NCI-H510A treated with DMSO at 0.1 percent for 48 hours (cell line): ENCODE results near the gene AKR7A3.
"Not testable (repeated sequence)": the region's sequence is repeated elsewhere in the genome, so short reads cannot be mapped to it uniquely, and the experiment has no call there.

Experiments
- DNase-seq: peaks from one replicate; lab custom pipeline; 2025; lab: John Stamatoyannopoulos, UW

AKR7A3 gene

DNA sequence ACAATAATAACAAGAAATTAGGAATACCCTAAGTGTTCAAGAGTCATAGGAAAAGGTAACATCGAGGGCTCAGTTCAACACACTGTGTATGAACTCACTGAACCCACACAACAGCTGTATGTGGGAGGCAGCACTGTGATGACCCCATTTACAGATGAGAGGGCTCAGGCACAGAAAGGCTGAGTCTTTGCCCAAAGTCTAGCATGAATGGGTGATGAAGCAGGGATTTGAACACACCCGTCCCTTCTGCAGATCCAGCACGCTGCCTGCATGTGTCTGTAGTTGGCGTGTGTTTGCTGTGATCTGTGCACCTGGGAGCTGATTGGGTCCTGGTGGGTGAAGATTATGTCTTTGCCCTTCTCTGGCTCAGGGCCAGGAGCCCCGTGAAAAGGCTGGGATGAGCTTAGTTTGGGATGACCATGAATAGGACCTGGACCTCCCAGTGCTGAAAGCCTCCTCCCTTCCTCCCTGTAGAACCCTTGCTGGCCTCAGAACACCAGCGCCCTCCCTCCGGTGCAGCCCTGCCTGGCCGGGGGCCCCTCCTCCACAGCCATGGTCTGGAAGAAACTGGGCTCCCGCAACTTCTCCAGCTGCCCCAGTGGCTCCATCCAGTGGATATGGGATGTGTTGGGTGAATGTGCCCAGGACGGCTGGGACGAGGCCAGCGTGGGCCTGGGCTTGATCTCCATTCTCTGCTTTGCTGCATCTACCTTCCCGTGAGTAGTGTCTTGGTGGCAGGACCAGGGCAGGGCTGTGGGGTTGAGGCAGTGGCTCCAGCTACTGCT is 28.7 kb upstream of the AKR7A3 start:
- DNase-seq: no peak

DNA sequence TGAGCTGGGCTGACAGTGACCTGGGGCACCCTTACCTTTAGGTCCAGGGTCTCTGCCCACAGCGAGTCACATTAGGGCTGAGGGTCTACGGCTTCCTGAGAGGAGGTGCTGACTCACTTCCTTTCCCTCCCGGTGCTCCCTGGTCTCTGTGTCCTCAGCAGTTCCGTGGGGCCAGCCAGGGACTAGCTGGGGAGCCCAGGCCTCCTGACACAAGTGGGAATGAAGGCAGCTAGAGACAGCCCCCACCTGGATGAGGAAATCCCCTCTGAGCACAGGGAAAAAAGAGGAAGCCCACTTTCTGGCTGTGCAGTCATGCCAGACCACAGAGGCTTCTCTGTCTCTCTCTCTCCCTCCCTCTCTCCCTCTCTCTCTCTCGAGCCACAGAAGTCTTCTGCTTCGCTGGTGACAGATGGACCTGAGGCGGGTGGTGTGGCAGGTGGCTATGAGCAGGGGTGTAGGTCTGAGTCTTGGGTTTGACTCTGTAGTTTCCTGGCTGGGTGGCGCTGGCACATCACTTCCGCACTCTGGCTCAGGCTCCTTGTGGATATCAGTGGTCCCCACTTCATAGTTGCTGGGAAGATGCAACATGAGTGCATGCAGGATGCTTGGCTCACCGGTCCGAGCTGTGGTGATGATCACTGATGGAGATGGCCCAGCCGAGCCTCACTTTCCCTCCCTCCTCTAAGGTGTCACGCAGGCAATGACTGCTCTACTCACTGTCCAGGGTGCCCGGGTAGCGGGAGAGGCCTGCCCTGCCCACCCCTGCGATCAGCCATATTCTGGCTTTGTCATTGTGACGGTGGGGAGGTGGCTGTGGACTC is 27.0 kb upstream of the AKR7A3 start:
- no peak for DNase-seq

DNA sequence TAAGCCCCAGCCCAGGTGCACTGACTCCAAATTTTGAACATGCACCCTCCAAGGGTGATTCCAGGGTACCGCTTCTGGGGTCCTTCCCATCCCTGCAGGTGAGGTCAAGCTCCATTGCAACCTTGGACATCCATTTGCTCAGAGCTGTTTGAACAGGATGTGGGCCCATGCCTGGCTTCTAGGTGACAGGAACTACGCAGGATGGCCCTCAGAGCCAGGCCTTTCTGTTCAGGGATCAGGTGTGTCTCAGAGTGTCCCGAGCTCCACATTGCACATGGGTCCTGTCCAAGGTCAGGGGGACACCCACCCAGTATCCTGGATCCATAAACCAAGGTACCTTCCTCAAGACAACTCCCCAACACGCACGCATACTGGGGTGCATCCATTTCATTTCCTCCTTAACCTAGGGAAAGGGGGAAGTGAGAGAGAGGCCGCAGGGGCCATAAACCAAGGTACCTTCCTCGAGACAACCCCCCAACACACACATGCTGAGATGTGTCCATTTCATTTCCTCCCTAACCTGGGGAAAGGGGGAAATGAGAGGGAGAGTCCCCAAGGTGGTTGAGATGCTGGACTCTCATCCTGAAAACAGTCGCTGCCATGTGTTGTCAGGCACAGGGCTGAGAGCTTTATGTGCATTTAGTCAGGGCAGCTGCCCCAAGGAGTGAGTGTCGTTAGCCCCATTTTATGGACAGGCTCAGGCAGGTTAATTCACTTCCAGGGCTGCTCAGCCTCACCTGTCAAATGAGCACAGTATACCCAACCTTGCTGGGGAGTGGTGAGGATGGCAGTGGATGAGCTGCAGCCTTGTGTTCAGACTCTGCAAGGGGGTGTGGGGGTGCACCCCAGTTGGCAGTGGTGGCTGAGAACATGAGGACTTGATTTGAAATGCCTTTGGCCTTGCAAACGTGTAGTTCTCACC is 25.7 kb upstream of the AKR7A3 start:
- DNase-seq: no peak

DNA sequence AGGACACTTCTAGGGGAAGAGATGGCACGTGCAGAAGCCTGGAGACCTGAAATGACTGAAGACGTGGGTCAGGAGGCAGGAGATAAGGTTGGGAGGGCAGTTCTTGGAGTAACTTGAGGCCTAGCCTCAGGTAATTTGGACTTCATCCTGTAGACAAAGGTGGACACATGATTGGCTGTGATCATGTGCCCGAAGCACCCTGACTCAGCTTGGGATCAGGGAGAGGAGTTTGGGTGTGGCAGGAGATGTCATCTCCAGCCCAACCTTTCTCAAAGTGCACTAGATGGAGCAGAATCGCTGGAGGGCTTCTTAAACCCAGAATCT is 25.0 kb upstream of the AKR7A3 start:
- no peak for DNase-seq

DNA sequence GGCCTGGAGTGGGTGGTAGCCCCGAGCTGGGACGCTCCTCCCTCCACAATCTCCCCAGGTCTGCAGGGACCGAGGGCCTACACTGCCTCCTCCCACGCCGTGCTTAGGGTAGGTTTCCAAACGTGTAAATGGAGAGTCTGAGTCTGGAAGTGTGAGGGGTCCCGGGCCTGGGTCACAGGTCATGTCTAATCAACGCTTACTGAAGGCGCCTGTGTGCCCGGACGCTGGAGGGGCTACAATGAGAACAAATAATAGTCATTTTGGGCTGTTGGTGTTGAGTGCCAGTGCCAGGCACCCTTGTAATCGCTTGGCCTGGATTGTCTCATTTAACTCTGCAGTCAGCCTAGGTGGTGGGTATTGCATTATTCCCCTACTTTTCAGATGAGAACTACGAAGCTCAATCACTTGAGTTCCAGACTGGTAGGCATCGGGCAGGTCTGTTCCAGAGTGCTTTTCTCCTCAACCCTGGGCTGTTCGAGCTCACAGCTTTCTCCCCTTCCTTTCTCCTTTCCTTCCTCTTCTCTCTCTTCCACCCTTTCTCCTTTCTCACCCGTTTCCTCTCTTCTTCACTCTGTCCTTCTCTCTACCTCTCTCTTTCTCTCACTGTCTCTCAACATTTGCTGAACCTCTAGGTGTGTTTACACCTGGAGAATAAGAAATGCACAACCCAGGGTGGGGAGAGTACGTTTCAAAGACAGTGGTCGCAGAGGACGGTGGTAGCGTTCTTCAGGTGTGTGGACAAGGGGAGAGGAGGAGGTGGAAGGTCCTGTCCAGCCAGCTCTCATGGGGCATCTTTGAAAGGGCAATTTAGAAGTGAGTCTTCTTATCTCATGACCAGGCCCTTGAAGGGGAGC is 24.4 kb upstream of the AKR7A3 start:
- no peak for DNase-seq

DNA sequence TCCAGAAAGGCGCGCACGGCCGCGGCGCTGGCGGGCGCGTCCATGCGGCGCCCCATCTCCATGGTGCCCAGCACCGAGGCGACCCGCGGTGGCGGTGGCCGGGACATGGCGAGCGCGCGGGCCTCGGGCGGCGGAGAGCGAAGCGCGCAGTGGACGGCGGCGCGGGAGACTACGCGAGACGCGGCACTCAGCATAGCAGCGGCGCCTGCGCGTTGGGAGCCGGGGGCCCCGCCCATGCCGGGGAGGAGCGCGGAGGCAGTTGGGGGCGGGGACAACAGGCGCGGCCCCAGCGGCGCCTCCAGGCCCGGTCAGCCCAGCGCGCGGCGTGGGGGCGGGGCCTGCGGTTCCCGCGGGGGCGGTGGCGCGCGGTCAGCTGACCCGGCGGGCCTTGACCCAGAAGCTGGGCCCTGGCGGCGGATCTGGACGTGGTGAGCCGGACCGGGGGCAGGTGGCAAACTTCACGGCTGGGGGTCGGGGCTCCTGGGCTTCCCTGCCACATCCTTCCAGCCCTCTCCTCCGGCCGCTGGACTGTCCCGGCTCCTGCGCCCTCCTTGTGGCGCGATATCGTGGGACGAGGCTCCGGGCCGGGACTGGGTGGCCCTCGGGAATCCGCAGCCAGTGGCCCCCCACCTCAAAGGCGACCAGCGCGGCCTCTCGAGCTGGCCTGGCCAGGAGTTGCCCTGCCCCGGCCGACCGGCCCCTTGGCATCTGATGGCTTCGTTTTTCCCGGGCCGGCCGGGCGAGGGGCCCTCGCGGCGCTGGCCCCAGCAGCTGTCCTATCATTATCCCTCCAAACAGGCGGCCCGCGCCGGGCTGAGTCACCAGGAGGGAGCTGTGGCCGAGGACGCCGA is 23.6 kb upstream of the AKR7A3 start, which contains the start of the genes AKR7A2 and SLC66A1:
AKR7A2 (minus strand) TSS at position 214 of the 851 bp plus-strand sequence; CDS start at position 194, 20 bp downstream.
SLC66A1 (plus strand) TSS at position 396 of the 851 bp plus-strand sequence. CDS start 5,352 bp downstream, outside the sequence.
- peak; percentile 77 for DNase-seq

DNA sequence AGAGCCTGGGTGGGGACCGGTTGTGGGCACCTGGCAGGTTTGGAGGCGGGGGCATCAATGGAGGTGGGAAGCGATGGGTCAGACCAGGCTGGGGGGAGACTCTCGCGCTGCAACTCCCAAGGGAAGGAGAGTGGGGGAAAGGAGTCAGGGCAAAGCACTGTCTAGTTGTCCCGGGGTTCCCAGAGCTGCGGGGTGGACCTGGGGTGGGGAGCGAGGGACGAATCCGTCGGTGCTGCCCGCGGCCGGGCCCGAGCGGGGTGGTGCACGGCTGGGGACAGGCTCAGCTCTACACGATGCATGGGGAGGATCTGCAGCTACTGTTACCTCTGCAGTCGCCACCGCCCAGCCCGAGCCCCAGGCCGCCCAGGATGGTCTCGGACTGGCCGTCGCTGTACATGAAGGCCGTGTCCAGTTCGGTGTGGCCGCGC is 22.9 kb upstream of the AKR7A3 start:
- no peak for DNase-seq

DNA sequence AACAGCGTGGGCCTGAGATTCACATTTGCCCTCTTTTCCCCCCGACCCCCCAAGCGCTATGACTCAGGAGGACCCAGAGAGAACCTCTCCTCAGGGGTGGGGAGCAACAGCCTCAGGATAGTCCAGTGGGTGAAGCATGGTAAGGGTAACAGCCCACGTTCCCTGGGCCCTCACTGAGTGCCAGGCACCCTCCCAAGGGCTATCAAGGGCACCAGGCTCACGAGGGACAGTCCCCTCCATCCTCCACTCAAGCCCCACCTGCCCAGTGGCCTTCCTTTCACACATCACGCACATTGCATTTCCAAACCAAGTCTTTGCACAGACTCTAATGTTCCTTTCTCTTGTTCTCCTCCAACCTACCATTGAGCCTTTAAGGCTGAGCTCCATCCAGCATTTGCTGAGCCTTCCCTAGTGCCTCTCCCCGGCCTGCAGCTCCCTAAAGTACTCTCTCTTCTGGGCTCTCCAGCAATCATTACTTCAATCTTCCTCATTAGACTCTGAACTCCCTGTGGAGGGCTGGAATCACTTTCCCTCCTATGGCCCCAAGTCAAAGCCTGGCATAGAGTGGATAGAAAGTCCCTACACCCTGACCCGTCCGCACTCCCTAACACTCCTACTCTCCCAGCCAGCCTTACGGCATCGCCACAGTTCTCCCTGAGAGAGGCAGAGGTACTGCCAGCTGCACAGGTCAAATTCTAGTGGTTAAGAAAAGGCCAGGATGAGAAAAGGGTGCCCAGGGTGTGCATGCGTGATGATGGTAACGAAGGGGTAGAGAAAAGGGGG is 22.3 kb upstream of the AKR7A3 start:
- no peak for DNase-seq

DNA sequence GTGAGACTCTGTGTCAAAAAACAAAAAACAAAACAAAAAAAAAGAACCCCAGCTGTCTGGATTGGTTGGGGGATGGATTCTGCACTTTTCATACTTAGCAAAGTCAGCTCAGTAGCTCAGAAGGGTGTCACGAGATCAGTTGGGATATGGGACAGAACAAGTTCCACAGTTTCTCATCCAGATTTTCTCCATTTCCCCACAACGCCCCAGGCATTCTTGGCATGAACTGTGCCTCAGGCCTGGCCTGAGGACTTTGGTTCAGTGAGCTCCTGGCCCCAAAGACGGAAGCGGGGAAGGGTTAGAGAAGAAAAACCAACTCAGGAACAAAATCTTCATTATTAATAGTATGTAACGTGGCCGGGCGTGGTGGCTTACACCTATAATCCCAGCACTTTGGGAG is 21.5 kb upstream of the AKR7A3 start:
- no peak for DNase-seq

DNA sequence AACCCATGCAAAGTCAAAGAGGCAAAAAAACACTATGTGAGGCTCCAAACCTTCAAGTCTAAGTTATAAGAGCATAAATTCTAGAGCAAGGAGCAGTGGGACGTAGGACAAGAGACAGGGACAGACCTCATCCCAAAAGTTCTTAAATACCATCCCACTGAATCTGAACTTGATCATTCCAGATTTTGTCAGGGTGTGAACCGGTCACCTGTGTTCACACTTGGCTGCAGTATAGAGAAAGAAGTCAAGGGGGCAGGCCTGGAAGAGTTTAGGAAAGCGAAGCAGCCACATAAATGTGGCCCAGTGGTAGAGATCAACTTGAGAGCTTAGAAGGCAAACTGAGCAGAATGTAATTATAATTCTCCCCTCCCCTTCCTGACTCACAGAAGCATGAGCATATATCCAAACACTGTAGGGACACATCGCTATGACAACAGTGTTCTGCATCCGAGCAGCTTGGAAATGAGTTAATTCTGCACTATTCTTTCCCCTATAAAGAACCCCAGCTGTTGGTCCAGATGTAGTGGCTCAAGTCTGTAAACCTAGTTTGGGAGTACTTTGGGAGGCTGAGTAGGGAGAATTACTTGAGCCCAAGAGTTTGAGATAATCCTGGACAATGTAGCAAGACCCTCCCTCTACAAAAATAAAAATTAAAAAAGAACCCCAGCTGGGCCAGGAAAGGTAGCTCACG is 20.7 kb upstream of the AKR7A3 start:
- no peak for DNase-seq

DNA sequence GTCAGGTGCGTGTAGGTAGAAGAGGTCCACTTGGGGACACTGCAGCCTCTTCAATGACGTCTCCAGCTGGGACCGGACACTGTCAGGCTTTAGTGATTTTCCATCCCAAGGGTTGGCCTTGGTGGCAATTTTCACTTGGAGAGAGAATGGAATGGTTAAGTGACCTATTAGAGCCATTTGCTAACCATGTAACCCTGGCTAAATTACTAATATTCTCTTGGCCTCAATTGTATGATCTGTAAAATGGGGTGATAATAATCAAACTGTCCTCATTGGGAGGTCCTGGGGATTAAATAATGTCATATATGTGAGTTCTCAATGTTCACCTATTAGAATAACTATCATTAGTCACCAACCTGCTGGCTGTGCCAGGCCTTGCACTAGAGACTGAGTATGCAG is 19.9 kb upstream of the AKR7A3 start:
- DNase-seq: no peak

DNA sequence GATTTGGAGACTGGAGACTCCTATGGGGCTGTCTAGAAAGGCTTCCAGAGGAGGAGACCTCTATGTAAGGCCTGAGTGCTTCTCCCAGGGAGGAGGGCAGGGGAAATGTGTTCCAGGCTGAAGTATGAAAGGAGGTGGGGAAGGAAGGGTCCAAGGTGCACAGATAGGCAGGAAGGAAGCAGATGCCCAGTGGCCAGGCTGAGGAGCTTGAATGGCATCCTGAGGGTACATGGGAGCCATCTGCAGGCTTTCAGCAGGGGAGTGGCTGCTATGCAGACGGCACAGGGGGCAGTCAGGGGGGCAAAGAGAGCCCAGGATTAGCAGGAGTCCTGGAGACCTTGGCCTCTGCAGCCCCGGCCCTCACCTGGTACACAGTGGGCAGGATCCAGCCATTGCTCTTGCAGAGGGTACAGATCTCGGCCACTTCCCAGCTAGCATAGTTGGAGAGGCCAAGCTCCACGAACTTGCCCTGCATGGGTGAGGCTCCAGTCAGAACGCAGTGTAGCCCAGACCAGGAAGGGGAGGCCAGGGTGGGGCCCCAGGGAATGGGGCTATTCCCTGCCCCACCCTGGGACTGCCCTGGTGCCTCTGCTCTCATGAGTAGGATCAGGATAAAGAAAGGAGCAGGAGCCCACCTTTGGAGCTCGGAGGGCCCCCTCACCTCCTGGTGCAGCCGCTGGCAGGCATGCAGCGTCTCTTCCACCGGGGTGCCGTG is 19.4 kb upstream of the AKR7A3 start:
- no peak for DNase-seq

DNA sequence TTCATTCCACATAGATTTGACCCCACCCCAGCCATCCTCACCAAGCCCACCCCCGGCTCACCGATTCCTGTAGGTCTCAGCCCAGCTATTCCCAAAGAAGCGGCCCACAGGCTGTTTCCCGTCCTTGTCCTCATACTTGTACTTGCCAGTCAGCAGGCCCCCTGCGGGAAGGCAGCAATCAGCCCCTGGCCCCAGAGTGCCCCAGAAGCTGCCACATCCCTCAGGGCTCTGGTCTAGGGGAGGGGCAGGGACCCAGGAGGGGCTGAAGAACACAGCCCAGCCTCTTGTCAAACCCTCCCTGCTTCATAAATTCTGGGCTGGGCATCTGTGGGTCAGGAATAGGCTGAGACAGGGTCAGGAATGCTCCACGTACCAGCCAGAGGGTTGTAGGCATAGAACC is 18.4 kb upstream of the AKR7A3 start:
- DNase-seq: no peak

DNA sequence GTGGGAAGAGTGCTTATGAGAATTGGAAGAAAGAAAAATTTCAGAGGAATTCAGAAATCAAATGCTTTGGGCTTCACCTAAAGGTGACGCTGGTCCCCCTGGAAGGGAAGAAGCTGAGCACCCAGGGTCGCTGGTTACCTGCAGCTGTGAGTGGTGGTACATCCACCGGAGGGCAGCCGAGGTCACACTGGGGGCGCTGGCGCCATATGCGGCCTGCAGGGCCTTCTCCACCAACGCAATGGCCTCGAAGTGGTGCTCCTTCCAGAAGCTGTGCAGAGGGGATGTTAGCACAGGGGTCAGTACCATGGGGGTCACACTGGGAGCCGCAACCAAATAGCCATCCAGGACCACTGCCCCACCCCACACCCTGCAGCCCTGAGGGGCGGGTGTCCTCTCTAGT is 17.3 kb upstream of the AKR7A3 start:
- DNase-seq: no peak

DNA sequence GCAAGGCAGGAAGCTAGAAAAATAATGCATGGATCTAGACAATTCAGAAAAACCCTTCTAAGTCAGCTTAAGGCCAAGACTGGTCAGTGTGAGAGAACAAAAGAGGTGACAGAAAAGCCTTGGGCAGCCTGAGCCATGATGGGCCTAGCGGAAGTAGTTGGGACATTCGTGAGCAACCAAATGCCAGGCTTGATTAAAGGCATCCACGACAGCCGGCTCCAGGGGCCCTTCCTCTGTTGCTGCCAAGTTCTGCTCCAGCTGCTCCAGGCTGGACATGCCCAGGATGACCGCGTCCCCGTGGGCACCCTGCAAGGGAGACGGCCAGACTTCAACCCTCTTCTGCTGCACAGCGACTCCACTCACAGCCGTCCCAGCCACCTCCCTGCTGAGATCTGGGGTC is 15.5 kb upstream of the AKR7A3 start:
- DNase-seq: not testable (repeated sequence)

DNA sequence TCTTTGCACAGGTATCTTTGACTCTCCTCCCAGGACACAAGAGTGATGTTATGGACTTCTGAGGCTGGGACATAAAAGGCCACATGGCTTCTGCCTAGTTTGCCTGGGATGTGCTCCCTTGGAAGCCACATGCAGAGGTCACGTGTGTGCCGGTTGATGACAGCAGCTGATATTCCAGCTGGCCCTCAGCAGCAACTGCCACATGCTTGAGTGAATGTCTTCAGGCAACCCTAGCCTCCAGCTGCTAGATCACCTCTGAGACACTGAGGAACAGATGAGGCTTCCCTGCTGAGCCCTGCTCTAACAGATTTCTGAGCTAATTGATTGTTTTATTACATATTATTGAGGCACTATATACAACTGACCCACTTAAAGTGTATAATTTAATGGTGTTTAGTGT is 11.6 kb upstream of the AKR7A3 start:
- no peak for DNase-seq

DNA sequence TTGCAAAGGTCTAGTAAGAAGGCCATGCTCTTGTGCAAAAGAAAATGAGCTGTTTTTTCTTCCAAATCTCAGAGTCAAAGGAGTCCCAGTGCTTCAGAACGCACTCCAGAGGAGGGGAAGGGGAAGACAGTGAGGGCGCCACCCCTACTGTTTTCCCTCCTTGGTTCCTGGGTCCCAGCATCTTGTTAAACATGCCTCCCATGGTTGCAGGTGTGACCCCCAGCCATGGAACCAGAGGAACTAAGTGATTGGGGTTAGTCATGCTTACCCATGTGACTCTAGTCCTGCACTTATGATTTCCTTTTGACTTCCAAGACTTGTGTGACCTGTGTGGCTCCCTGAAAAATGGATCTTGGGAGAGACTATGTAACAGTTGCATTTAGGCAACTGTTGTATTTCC is 6.1 kb upstream of the AKR7A3 start:
- DNase-seq: no peak

DNA sequence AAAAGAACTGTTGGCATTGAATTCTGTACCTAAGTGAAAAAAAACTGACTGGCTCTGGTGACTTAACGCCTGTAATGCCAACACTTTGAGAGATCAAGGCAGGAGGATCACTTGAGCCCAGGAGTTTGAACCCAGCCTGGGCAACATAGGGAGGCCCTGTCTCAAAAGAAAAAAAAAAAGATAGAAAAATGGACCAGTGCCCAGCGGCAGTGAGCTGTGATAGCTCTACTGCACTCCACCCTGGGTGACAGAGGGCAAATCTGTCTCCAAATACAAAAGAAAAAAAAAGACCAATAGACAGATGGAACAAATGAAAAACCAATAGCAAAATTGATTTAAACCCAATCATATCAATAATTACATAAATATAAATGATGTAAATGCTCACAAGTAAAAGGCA is 674 bp upstream of the AKR7A3 start:
- no peak for DNase-seq
